GM18867 (cell line): ENCODE measurements around the gene ATAD5.
"Not testable (repeated sequence)": the region's sequence is repeated elsewhere in the genome, so short reads cannot be mapped to it uniquely, and the experiment has no call there.

Experiments used
- ATAC-seq: cut with Tn5 transposase; IDR thresholded peaks from one replicate; pipeline ENCODE4 v1.9.1; 2021; ENCODE audit warnings: mild to moderate bottlenecking, moderate library complexity; ENCODE audit not compliant: unreplicated experiment

ATAD5 gene

GRCh38 chr17:30831663-30832437 lies at the start of gene ATAD5:
ATAD5 (plus strand) TSS chr17:30831966; CDS start chr17:30832348, 382 bp downstream.
- ATAC-seq, result peak; percentile 75

GRCh38 chr17:30782206-30782605 lies 49.6 kb upstream of the ATAD5 start:
- no peak for ATAC-seq

- no peak for ATAC-seq
These were observed 42.8 kb upstream of the ATAD5 start for GRCh38 chr17:30788918-30789317.

GRCh38 chr17:30790279-30790678 lies 41.5 kb upstream of the ATAD5 start:
- no peak for ATAC-seq

GRCh38 chr17:30793282-30793977 lies 38.3 kb upstream of the ATAD5 start:
- ATAC-seq, result no peak

- no peak for ATAC-seq
These were observed 37.4 kb upstream of the ATAD5 start for GRCh38 chr17:30794372-30794771.

GRCh38 chr17:30796016-30796415 lies 35.8 kb upstream of the ATAD5 start:
- no peak for ATAC-seq

GRCh38 chr17:30801671-30802070 lies 30.1 kb upstream of the ATAD5 start:
- no peak for ATAC-seq

- ATAC-seq, result no peak
These were observed 25.8 kb upstream of the ATAD5 start for GRCh38 chr17:30805944-30806456.

GRCh38 chr17:30807896-30808295 lies 23.9 kb upstream of the ATAD5 start:
- ATAC-seq, result no peak

GRCh38 chr17:30808785-30809286 lies 22.9 kb upstream of the ATAD5 start:
- ATAC-seq, result peak; percentile 84

GRCh38 chr17:30809867-30810266 lies 21.9 kb upstream of the ATAD5 start:
- no peak for ATAC-seq

- ATAC-seq, result no peak
These were observed 19.3 kb upstream of the ATAD5 start for GRCh38 chr17:30812218-30813177.

- ATAC-seq, result not testable (repeated sequence)
These were observed 17.5 kb upstream of the ATAD5 start for GRCh38 chr17:30814236-30814635.

GRCh38 chr17:30814860-30815259 lies 16.9 kb upstream of the ATAD5 start:
- not testable (repeated sequence) for ATAC-seq

- ATAC-seq, result no peak
These were observed 15.6 kb upstream of the ATAD5 start for GRCh38 chr17:30816165-30816564.

GRCh38 chr17:30819971-30820705 lies 11.6 kb upstream of the ATAD5 start:
- ATAC-seq, result no peak

GRCh38 chr17:30821871-30822723 lies 9.7 kb upstream of the ATAD5 start:
- no peak for ATAC-seq

- not testable (repeated sequence) for ATAC-seq
These were observed 8.8 kb upstream of the ATAD5 start for GRCh38 chr17:30822919-30823318.
